Activated CD4-positive, alpha-beta T cell treated with anti-CD3 and anti-CD28 coated beads for 24 hours (primary cell): ENCODE results near the gene SLC17A1.
"Not testable (repeated sequence)": the region's sequence is repeated elsewhere in the genome, so short reads cannot be mapped to it uniquely, and the experiment has no call there.

Experiments used
- DNase-seq, 2 donors: peaks; one replicate each; pipeline ENCODE4 v3.0.0-alpha.2; 2020; ENCODE audit warnings: low read depth in 2 of 2

The SLC17A1 gene

GRCh38 chr6:25756382-25757363 is 75.2 kb downstream of the SLC17A1 start:
- DNase-seq = no peak

- DNase-seq = no peak
These were observed 76.4 kb downstream of the SLC17A1 start for GRCh38 chr6:25755483-25755882.

GRCh38 chr6:25754535-25754934 is 77.3 kb downstream of the SLC17A1 start, which contains the start of gene SLC17A4:
SLC17A4 (plus strand) TSS chr6:25754742; CDS start chr6:25761963, 7,221 bp downstream.
- no peak for DNase-seq

- DNase-seq = no peak
These were observed 78.8 kb downstream of the SLC17A1 start for GRCh38 chr6:25753079-25753478.

- DNase-seq = no peak
These were observed 80.9 kb downstream of the SLC17A1 start for GRCh38 chr6:25750906-25751305.

GRCh38 chr6:25749837-25750236 is 82.0 kb downstream of the SLC17A1 start:
- no peak for DNase-seq

- not testable (repeated sequence) for DNase-seq
These were observed 83.0 kb downstream of the SLC17A1 start for GRCh38 chr6:25748601-25749517.

- DNase-seq = no peak
These were observed 83.8 kb downstream of the SLC17A1 start for GRCh38 chr6:25748049-25748448.

- DNase-seq = no peak
These were observed 84.4 kb downstream of the SLC17A1 start for GRCh38 chr6:25747477-25747876.

- no peak for DNase-seq
These were observed 84.9 kb downstream of the SLC17A1 start for GRCh38 chr6:25746968-25747367.

GRCh38 chr6:25745836-25746235 is 86.0 kb downstream of the SLC17A1 start:
- no peak for DNase-seq

- DNase-seq = no peak
These were observed 88.0 kb downstream of the SLC17A1 start for GRCh38 chr6:25743868-25744267.

- no peak for DNase-seq
These were observed 96.6 kb downstream of the SLC17A1 start for GRCh38 chr6:25735261-25735660.
